ENCODE results near the gene CSNK1A1. TPM values are rescaled to one million over a fixed set of nuclear protein-coding genes. Genes with fewer than 3 reads are reported as not detected.

The CSNK1A1 gene
- total and polyA plus RNA-seq, 9 donors: 99.3 to 150 (median 132) TPM

GRCh38 chr5:149485655-149486615 lies 65.3 kb downstream of the CSNK1A1 start:
- Histone ChIP-seq H3K4me3 (ENCODE audit: low read length) (no peak overlapping the region), H3K27me3 (ENCODE audit: control insufficient read depth, insufficient read depth, low read length) (no peaks in the 10 kb centered on the region), H3K27ac (ENCODE audit: low read length) (peak overlapping the region; percentile 95), H3K36me3 (ENCODE audit: control insufficient read depth, insufficient read depth, low read length) (no peaks in the 10 kb centered on the region), H3K9me3 (replicated peaks; ENCODE audit: control insufficient read depth, low read depth, low read length) (no peaks in the 10 kb centered on the region), H3K4me1 (ENCODE audit: control insufficient read depth, insufficient read depth, low read length) (peaks cover 53% of the 10 kb centered on the region)
- no CpG with 5 or more reads among the region's 2 CpGs for WGBS (ENCODE audit: insufficient coverage)
- peak; percentile 98 for DNase-seq

GRCh38 chr5:149481485-149481884 lies 69.8 kb downstream of the CSNK1A1 start:
- peaks cover 28% of the 10 kb centered on the region for H3K4me1 ChIP-seq (ENCODE audit: control insufficient read depth, insufficient read depth, low read length)
- H3K9me3 ChIP-seq (replicated peaks; ENCODE audit: control insufficient read depth, low read depth, low read length): no peaks in the 10 kb centered on the region
- H3K4me3 ChIP-seq (ENCODE audit: low read length): no peak overlapping the region
- H3K27me3 ChIP-seq (ENCODE audit: control insufficient read depth, insufficient read depth, low read length): no peaks in the 10 kb centered on the region
- peak; percentile 56 for DNase-seq
- no peaks in the 10 kb centered on the region for H3K36me3 ChIP-seq (ENCODE audit: control insufficient read depth, insufficient read depth, low read length)
- peak overlapping the region; percentile 21 for H3K27ac ChIP-seq (ENCODE audit: low read length)
- WGBS (ENCODE audit: insufficient coverage): 14% methylated on average over 2 of the region's 4 CpGs

DNA sequence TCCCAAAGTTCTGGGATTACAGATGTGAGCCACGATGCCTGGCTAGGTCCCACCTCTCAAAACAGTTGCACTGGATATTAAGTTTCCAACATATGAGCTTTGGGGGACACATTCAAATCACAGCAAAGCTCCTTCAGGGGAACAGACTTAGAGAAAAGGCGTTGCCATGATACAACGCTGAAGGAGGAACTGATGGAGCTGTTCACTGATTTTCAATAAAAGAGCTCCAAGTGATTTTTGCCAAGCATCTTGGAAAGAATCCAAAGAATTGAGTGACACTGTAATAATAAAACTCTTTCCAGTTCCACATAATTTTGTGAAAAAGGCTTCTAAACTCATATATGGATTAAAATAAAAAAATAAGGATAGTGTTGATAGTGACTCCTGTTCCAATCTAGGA lies 72.5 kb downstream of the CSNK1A1 start:
- H3K27ac ChIP-seq (ENCODE audit: low read length): no peak overlapping the region
- peaks cover 19% of the 10 kb centered on the region for H3K4me1 ChIP-seq (ENCODE audit: control insufficient read depth, insufficient read depth, low read length)
- no peak for DNase-seq
- no peaks in the 10 kb centered on the region for H3K9me3 ChIP-seq (replicated peaks; ENCODE audit: control insufficient read depth, low read depth, low read length)
- H3K27me3 ChIP-seq (ENCODE audit: control insufficient read depth, insufficient read depth, low read length): no peaks in the 10 kb centered on the region
- WGBS (ENCODE audit: insufficient coverage): 0% methylated on average over 1 of the region's 3 CpGs
- no peak overlapping the region for H3K4me3 ChIP-seq (ENCODE audit: low read length)
- no peaks in the 10 kb centered on the region for H3K36me3 ChIP-seq (ENCODE audit: control insufficient read depth, insufficient read depth, low read length)

GRCh38 chr5:149475777-149476176 lies 75.5 kb downstream of the CSNK1A1 start:
- Histone ChIP-seq H3K4me3 (ENCODE audit: low read length) (no peak overlapping the region), H3K36me3 (ENCODE audit: control insufficient read depth, insufficient read depth, low read length) (no peaks in the 10 kb centered on the region), H3K9me3 (replicated peaks; ENCODE audit: control insufficient read depth, low read depth, low read length) (no peaks in the 10 kb centered on the region), H3K27ac (ENCODE audit: low read length) (no peak overlapping the region), H3K4me1 (ENCODE audit: control insufficient read depth, insufficient read depth, low read length) (peaks cover 24% of the 10 kb centered on the region), H3K27me3 (ENCODE audit: control insufficient read depth, insufficient read depth, low read length) (no peaks in the 10 kb centered on the region)
- no peak for DNase-seq
- WGBS (ENCODE audit: insufficient coverage): no CpG with 5 or more reads among the region's 3 CpGs

DNA sequence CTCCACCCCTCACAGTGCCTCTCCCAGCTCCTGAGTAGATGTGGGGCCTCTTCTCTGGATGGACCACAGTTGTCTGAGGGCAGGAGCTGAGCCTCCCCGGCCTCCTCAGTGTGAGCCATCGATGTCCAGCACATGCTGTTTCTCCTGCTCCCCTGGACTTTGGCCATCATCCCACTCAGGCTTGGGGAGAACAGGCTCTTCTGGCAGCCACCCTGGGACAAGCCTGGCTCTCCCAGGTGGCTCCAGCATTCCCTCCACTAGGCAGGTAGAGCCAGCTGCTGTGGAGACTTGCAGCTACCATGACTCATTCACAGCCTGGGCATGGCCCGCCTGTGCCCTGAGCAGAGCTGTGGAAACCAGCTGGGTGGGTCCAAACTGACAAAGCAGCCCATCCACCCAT lies 77.0 kb downstream of the CSNK1A1 start:
- peaks cover 24% of the 10 kb centered on the region for H3K4me1 ChIP-seq (ENCODE audit: control insufficient read depth, insufficient read depth, low read length)
- WGBS (ENCODE audit: insufficient coverage): 70% methylated on average over 3 of the region's 3 CpGs
- DNase-seq: no peak

GRCh38 chr5:149473441-149473840 lies 77.8 kb downstream of the CSNK1A1 start:
- H3K4me3 ChIP-seq (ENCODE audit: low read length): no peak overlapping the region
- WGBS (ENCODE audit: insufficient coverage): 95% methylated on average over 6 of the region's 7 CpGs
- peaks cover 21% of the 10 kb centered on the region for H3K4me1 ChIP-seq (ENCODE audit: control insufficient read depth, insufficient read depth, low read length)
- H3K27ac ChIP-seq (ENCODE audit: low read length): no peak overlapping the region
- DNase-seq: no peak
- no peaks in the 10 kb centered on the region for H3K27me3 ChIP-seq (ENCODE audit: control insufficient read depth, insufficient read depth, low read length)
- no peaks in the 10 kb centered on the region for H3K9me3 ChIP-seq (replicated peaks; ENCODE audit: control insufficient read depth, low read depth, low read length)
- no peaks in the 10 kb centered on the region for H3K36me3 ChIP-seq (ENCODE audit: control insufficient read depth, insufficient read depth, low read length)

More for the DNA sequence above, 77.0 kb downstream of the CSNK1A1 start:
- Histone ChIP-seq H3K27me3 (ENCODE audit: control insufficient read depth, insufficient read depth, low read length) (no peaks in the 10 kb centered on the region), H3K36me3 (ENCODE audit: control insufficient read depth, insufficient read depth, low read length) (no peaks in the 10 kb centered on the region), H3K9me3 (replicated peaks; ENCODE audit: control insufficient read depth, low read depth, low read length) (no peaks in the 10 kb centered on the region), H3K4me3 (ENCODE audit: low read length) (no peak overlapping the region), H3K27ac (ENCODE audit: low read length) (no peak overlapping the region)

DNA sequence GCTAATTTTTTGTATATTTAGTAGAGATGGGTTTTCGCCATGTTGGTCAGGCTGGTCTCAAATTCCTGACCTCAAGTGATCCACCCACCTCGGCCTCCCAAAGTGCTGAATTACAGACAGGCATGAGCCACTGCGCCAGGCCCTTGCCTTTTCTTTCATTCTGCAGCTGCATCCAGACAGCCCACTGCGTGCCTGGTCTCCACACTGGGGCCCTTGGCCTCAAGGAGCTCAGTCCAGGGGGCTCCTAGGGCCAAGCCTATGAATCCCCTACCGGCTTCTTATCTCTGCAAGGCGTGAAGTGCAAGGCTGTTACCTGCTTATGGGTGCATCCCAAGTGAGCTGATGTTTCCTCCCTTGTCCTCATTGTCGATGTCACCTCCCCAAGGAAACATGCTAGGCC lies 78.8 kb downstream of the CSNK1A1 start:
- H3K27ac ChIP-seq (ENCODE audit: low read length): no peak overlapping the region
- H3K27me3 ChIP-seq (ENCODE audit: control insufficient read depth, insufficient read depth, low read length): no peaks in the 10 kb centered on the region
- H3K36me3 ChIP-seq (ENCODE audit: control insufficient read depth, insufficient read depth, low read length): no peaks in the 10 kb centered on the region
- WGBS (ENCODE audit: insufficient coverage): 94% methylated on average over 5 of the region's 7 CpGs
- H3K4me1 ChIP-seq (ENCODE audit: control insufficient read depth, insufficient read depth, low read length): peaks cover 18% of the 10 kb centered on the region
- no peaks in the 10 kb centered on the region for H3K9me3 ChIP-seq (replicated peaks; ENCODE audit: control insufficient read depth, low read depth, low read length)
- no peak overlapping the region for H3K4me3 ChIP-seq (ENCODE audit: low read length)
- no peak for DNase-seq

DNA sequence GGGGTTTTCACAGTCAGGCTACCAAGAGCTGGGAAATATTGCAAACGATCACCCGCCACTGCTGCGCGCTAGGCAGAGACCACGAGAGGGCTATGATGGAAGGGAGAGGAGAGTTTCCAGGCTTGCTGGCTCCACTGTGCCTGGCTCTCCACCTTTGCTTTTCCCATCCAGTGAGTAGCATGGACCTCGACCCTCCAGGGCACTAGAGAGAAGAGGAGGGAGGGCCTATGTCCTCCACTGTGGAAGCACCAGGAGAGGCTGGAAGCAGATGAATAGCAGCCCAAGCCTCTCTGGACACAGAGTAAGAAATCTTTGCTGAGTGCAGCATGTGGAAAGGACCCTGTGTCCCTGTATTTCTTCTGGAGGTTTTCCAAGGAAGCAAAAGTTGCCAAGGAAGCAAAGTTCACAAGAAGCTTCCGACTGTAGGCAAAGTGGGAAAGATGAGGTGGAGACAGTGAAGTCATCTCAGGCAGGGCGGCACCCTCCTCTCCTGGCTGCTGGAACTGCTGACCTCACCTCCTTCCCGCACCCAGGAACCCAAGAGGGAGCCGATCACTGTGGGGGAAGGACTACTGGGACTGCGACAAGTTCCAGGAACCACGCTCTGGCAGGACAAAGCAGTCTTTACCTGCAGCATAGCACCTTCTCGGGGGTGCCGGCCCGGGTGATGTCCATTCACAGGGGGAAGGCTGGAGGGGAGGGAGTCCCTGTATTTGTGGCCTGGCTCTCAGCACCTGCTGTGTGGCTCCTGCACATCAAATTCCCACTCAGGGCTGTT lies 79.6 kb downstream of the CSNK1A1 start:
- 46% methylated on average over 5 of the region's 15 CpGs for WGBS (ENCODE audit: insufficient coverage)

DNA sequence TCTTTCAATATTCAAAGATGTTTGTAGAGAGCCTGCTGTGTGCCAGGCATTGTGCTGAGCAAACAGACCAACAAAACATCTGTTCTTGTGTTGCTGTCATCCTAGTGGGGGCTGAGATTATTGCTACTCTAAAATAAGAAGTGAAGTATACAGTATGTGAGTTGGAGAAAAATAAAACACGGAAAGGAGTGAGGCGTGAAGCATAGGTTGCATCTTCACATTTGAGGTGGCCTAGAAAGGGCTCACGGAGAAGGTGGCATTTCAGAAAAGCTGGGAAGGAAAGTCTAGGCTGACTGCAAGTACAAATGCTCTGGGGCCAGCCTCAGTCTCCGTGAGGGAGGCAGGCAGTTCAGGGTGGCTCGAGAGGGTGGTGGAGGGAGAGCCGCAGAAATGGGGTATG lies 80.3 kb downstream of the CSNK1A1 start:
- H3K4me3 ChIP-seq (ENCODE audit: low read length): no peak overlapping the region
- H3K27me3 ChIP-seq (ENCODE audit: control insufficient read depth, insufficient read depth, low read length): no peaks in the 10 kb centered on the region
- WGBS (ENCODE audit: insufficient coverage): 87% methylated on average over 5 of the region's 6 CpGs
- no peaks in the 10 kb centered on the region for H3K36me3 ChIP-seq (ENCODE audit: control insufficient read depth, insufficient read depth, low read length)
- H3K27ac ChIP-seq (ENCODE audit: low read length): no peak overlapping the region
- no peaks in the 10 kb centered on the region for H3K9me3 ChIP-seq (replicated peaks; ENCODE audit: control insufficient read depth, low read depth, low read length)
- DNase-seq: no peak
- peaks cover 24% of the 10 kb centered on the region for H3K4me1 ChIP-seq (ENCODE audit: control insufficient read depth, insufficient read depth, low read length)

More for the DNA sequence above, 79.6 kb downstream of the CSNK1A1 start:
- Histone ChIP-seq H3K9me3 (replicated peaks; ENCODE audit: control insufficient read depth, low read depth, low read length) (no peaks in the 10 kb centered on the region), H3K27me3 (ENCODE audit: control insufficient read depth, insufficient read depth, low read length) (no peaks in the 10 kb centered on the region), H3K36me3 (ENCODE audit: control insufficient read depth, insufficient read depth, low read length) (no peaks in the 10 kb centered on the region), H3K4me3 (ENCODE audit: low read length) (no peak overlapping the region), H3K27ac (ENCODE audit: low read length) (peak overlapping the region; percentile 47), H3K4me1 (ENCODE audit: control insufficient read depth, insufficient read depth, low read length) (peaks cover 20% of the 10 kb centered on the region)
- DNase-seq: peak; percentile 60

DNA sequence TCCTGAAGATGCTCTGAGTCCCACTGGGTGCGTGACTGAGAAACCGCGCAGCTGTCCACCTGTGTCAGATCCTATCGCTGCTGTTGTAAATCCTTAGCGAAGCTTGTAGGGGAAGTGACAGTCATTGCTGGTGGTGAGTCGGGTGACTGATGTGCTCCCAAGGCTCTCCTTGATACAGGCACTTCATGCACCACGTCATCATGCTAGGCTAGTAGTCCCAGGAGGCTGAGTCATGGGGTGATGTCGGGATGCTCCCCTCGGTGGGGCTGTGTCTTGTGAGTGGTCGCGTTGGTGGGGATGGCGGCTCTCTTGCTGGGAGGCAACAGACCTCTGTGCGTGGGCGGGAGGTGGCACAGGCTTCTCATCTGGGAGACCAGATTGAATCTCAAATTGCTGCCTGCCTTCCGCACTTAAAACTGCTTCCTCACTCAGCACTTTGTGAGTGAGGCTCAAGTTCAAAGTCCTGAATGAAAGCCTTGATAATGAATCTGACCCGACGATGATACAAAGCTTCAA lies 84.7 kb downstream of the CSNK1A1 start:
- Histone ChIP-seq H3K4me1 (ENCODE audit: control insufficient read depth, insufficient read depth, low read length) (peaks cover 25% of the 10 kb centered on the region), H3K4me3 (ENCODE audit: low read length) (no peak overlapping the region), H3K36me3 (ENCODE audit: control insufficient read depth, insufficient read depth, low read length) (no peaks in the 10 kb centered on the region), H3K9me3 (replicated peaks; ENCODE audit: control insufficient read depth, low read depth, low read length) (no peaks in the 10 kb centered on the region), H3K27ac (ENCODE audit: low read length) (peak overlapping the region; percentile 35), H3K27me3 (ENCODE audit: control insufficient read depth, insufficient read depth, low read length) (no peaks in the 10 kb centered on the region)
- peak; percentile 23 for DNase-seq
- WGBS (ENCODE audit: insufficient coverage): 43% methylated on average over 12 of the region's 17 CpGs
